Endothelial cell of umbilical vein (primary cell): ENCODE results near the gene TAF15. TPM values are rescaled to one million over a fixed set of nuclear protein-coding genes. Genes with fewer than 3 reads are reported as not detected.

Experiments
- BruUV-seq: library from RNA; stranded (reverse); fragments of 400-500 nt; replicated peaks from 2 replicates; lab custom pipeline; 2021; lab: Mats Ljungman, UMichigan
- CTCF ChIA-PET: fragments of 300-600, 350-600 bp; sonication (Branson Sonifier 250); formaldehyde crosslinking; loops from one replicate; lab custom pipeline; 2021; ENCODE audit warnings: antibody characterized with exemption, inconsistent platforms; lab: Charles Lee
- POLR2A ChIA-PET: fragments of 300-600, 350-600 bp; sonication (Branson Sonifier 250); formaldehyde crosslinking; loops from one replicate; lab custom pipeline; 2021; ENCODE audit warnings: antibody characterized with exemption, inconsistent platforms; lab: Charles Lee
- DNase-seq: peaks from one replicate; pipeline ENCODE4 v3.0.0-alpha.2; 2011; ENCODE audit warnings: low read depth, low spot score
- FAIRE-seq: peaks from 2 replicates; lab custom pipeline; 2011; peaks lifted over from hg19 to GRCh38; lab: Jason Lieb, UNC
- H2AFZ ChIP-seq: 2 replicates; pipeline ENCODE4 v1.6.0; 2012; ENCODE audit warnings: low read depth, low read length, control low read depth, inconsistent platforms
- H3K27ac ChIP-seq: 2 replicates; pipeline ENCODE4 v1.5.1; 2011; ENCODE audit warnings: low read depth, mild to moderate bottlenecking, control low read depth, low read length, moderate library complexity; ENCODE audit not compliant: insufficient read depth
- H3K27me3 ChIP-seq, 2 experiments: 2 replicates each; pipeline versions ENCODE4 v1.6.0 to v1.6.1; 2011; ENCODE audit warnings: low read length in 2 of 2, mixed read lengths in 1 of 2; ENCODE audit not compliant: control insufficient read depth in 2 of 2, insufficient read depth in 2 of 2
- H3K36me3 ChIP-seq, 2 experiments: 2 replicates in 1 of 2; 3 replicates in 1 of 2; pipeline ENCODE4 v1.5.1; 2011; ENCODE audit warnings: low read length in 2 of 2, mild to moderate bottlenecking in 1 of 2, moderate library complexity in 1 of 2; ENCODE audit not compliant: control insufficient read depth in 2 of 2, insufficient read depth in 2 of 2; ENCODE audit errors: extremely low read depth in 1 of 2
- H3K4me1 ChIP-seq: 3 replicates; pipeline ENCODE4 v1.5.1; 2011; ENCODE audit warnings: mild to moderate bottlenecking, low read length; ENCODE audit not compliant: control insufficient read depth, insufficient read depth; ENCODE audit errors: extremely low read depth
- H3K4me2 ChIP-seq: 2 replicates; pipeline ENCODE4 v1.6.1; 2011; ENCODE audit warnings: low read length, control low read depth, mixed read lengths; ENCODE audit not compliant: insufficient read depth
- H3K4me3 ChIP-seq, 3 experiments: fragments of 200-600 bp in 1 of 3; sonication (generic), shearing (Covaris generic) in 1 of 3; replicated peaks in 1 of 3; 2 replicates each; pipeline ENCODE4 v1.5.1; 2011 to 2016; ENCODE audit warnings: control low read depth in 3 of 3, low read length in 3 of 3, mild to moderate bottlenecking in 2 of 3, inconsistent platforms in 1 of 3, low read depth in 1 of 3, moderate library complexity in 1 of 3; ENCODE audit not compliant: insufficient read depth in 1 of 3
- H3K79me2 ChIP-seq: 2 replicates; pipeline ENCODE4 v1.6.0; 2012; ENCODE audit warnings: low read length, inconsistent platforms; ENCODE audit not compliant: control insufficient read depth, insufficient read depth
- H3K9ac ChIP-seq: replicated peaks from 2 replicates; pipeline ENCODE3; 2011; ENCODE audit warnings: low read length, control low read depth; ENCODE audit not compliant: insufficient read depth; ENCODE audit errors: extremely low read depth
- H3K9me1 ChIP-seq: replicated peaks from 3 replicates; pipeline ENCODE4 v1.6.0; 2011; ENCODE audit warnings: mild to moderate bottlenecking, low read length; ENCODE audit not compliant: control insufficient read depth, insufficient read depth; ENCODE audit errors: extremely low read depth
- H3K9me3 ChIP-seq: replicated peaks from 2 replicates; pipeline ENCODE4 v1.5.1; 2012; ENCODE audit warnings: low read length, inconsistent platforms; ENCODE audit not compliant: control insufficient read depth, insufficient read depth
- H4K20me1 ChIP-seq: replicated peaks from 2 replicates; pipeline ENCODE3; 2011; ENCODE audit warnings: mild to moderate bottlenecking, low read length; ENCODE audit not compliant: control insufficient read depth, insufficient read depth; ENCODE audit errors: extremely low read depth
- FOS ChIP-seq: IDR thresholded peaks from 2 replicates; pipeline ENCODE4 v1.6.1; 2011; ENCODE audit warnings: mild to moderate bottlenecking, low read length, moderate library complexity, borderline replicate concordance; ENCODE audit not compliant: insufficient read depth
- GATA2 ChIP-seq: IDR thresholded peaks from 2 replicates; pipeline ENCODE4 v1.7.0; 2011; ENCODE audit warnings: low read depth, mild to moderate bottlenecking, moderate library complexity, mixed read lengths, low read length; ENCODE audit not compliant: insufficient read length, insufficient read depth
- JUN ChIP-seq: IDR thresholded peaks from 2 replicates; pipeline ENCODE4 v1.6.1; 2011; ENCODE audit warnings: borderline replicate concordance, low read depth; ENCODE audit not compliant: insufficient read length, insufficient read depth
- MYC ChIP-seq: IDR thresholded peaks from one replicate; pipeline ENCODE4 v1.6.1; 2011; ENCODE audit warnings: mild to moderate bottlenecking, low read depth, low read length
- POLR2A ChIP-seq: IDR thresholded peaks from 2 replicates; pipeline ENCODE4 v1.6.1; 2012; ENCODE audit warnings: low read depth, mild to moderate bottlenecking, control low read depth, low read length
- dilution Hi-C: fragments of 300-500 bp; cut with MboI; formaldehyde crosslinking; loops from one replicate; pipeline ENCODE4 v1.15.0; 2019; ENCODE audit warnings: low sequenced_read_pairs; ENCODE audit not compliant: extremely low pct_ligation_motif_present
- intact Hi-C: fragments of 100-400 bp; cut with micrococcal nuclease; formaldehyde crosslinking; loops from one replicate; pipeline ENCODE4 v1.10.0; 2022
- polyA plus RNA-seq, 4 experiments: library from polyadenylated mRNA; depleted of rRNA in 3 of 4; stranded (reverse) in 3 of 4; unstranded in 1 of 4; fragments of >200 nt; gene quantifications; 2 replicates each; pipeline versions ENCODE4 v1.2.1 to v1.2.3, GENCODE V29; 2011 to 2012; ENCODE audit warnings: missing spikeins in 1 of 4
- total RNA-seq: library from RNA; stranded (reverse); gene quantifications from 2 replicates; pipeline ENCODE4 v1.2.3, GENCODE V29; 2021
- TF ChIP-seq, protein P1 (sequence below): IDR thresholded peaks from 2 replicates; pipeline ENCODE4 v1.6.1; 2011; ENCODE audit not compliant: insufficient read depth, insufficient read length
- TF ChIP-seq, protein P2 (sequence below), 2 donors: IDR thresholded peaks; 1 replicate in 1 of 2; 2 replicates in 1 of 2; pipeline ENCODE4 v1.5.1; 2011; ENCODE audit warnings: low read length in 2 of 2, mild to moderate bottlenecking in 2 of 2, moderate library complexity in 2 of 2, control low read depth in 1 of 2, inconsistent platforms in 1 of 2, low read depth in 1 of 2; ENCODE audit not compliant: insufficient read depth in 1 of 2; ENCODE audit errors: extremely low read depth in 1 of 2

TAF15 gene
- total and polyA plus RNA-seq, 2 donors (not counting 3 experiments of a cell fraction or from before 2014, with no cell fraction given): 59.4 to 247 TPM

DNA sequence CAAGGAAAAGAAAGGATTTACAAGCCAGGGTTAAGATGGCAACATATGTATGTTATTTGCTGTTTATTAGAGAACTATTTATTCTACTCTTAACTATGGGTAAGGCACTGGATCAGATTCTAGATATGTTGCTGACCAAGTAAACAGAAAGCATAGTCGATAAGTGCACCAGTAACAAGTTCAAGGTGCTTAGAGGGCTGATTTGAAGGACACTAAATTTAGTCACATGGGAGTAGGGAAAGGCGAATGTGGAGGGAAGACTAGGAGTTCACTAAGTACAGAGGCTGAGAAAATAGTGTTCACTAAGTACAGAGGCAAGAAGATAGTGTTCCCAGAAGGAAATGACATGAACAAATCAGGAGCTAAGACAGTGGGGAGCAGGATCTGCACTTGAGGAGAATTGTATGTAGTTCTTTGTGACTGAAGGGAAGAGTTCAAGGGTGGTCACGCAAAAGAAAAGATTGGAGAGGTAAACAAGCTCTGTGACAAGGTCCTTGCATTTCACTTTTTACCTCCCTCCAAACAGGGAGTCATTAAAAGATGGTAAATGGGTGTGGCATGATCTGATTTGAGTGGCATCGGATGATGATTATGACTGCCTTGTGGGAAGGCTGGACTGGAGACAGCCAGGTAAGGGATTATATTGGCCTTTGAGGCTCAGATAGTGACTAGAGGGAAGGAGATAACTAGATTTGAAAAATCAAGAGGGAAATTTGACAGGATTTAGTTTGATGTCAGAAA, 38.5 kb downstream of the TAF15 start:
- intact Hi-C loops (loop anchor here (10.0 kb wide), 2 partner anchors 97 to 227 kb away; partner anchors contain the start of gene LYZL6), dilution Hi-C loops (no loop called here)
- Histone ChIP-seq H3K4me3 (no peak overlapping the region), H3K9me1 (no peaks in the 10 kb centered on the region), H4K20me1 (no peaks in the 10 kb centered on the region), H3K9me3 (no peaks in the 10 kb centered on the region), H3K4me2 (no peak overlapping the region), H3K36me3 (peaks cover 31 to 36% of the 10 kb centered on the region in 2 experiments), H3K27ac (no peak overlapping the region), H3K4me1 (no peaks in the 10 kb centered on the region), H3K79me2 (peaks cover 5% of the 10 kb centered on the region), H3K27me3 (no peaks in the 10 kb centered on the region), H3K9ac (no peak overlapping the region), H2AFZ (no peak overlapping the region)
- no peak for TF ChIP-seq MYC
- peak; percentile 9 for TF ChIP-seq POLR2A
- CTCF ChIA-PET: interaction anchor here (0.6 to 4.1 kb wide), 18 partner anchors 9 to 635 kb away, joined by 3 to 31 read pairs (median 4); no protein-coding TSS in a partner anchor
- FAIRE-seq: no peak
- POLR2A ChIA-PET: no interaction called here
- no peak for DNase-seq
- no TSS peak for BruUV-seq

DNA sequence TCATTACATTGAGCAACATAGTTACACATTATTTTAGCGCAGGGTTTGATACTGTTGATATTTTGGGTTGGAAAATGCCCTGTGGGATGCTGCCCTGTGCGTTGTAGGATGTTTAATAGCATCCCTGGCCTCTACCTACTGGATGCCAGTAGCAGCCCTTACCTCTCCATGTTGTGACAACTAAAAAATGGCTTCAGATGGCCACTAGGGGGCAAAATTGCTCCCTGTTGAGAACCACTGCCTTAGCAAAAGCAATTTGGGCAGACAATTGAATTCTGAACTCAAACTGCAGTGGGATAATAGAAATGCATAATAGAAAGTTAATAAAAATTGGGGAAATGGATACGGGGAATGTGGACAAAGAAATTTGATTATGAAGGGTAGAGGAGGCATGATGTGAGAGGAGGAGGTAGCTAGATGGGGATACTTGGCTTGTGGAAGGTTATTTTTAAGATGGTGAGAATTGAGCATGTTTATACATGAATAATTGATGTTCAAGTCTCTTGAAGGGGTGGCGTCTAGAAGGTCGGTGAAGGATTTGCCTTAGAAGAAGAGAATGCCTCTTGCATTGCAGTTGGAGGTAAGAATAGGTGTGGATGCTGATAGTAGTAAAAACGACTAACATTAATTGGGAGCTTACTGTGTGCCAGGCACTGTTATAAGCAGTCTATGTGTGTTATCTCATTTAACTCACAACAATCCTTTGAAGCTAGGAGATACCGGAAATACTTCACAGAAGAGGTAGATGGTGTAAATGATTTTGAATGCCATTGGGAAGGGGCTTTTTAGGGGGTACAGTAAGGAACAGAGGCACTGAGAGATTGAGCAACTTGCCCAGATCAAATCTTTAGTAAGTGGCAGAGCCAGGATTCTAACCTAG, 40.4 kb downstream of the TAF15 start:
- no peak overlapping the region for H3K4me2 ChIP-seq
- no peaks in the 10 kb centered on the region for H3K4me1 ChIP-seq
- H3K79me2 ChIP-seq: no peaks in the 10 kb centered on the region
- DNase-seq: peak; percentile 65
- H3K27me3 ChIP-seq: no peaks in the 10 kb centered on the region
- H3K4me3 ChIP-seq: no peak overlapping the region
- TF ChIP-seq, protein P1, sequence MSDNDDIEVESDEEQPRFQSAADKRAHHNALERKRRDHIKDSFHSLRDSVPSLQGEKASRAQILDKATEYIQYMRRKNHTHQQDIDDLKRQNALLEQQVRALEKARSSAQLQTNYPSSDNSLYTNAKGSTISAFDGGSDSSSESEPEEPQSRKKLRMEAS: no peak
- TF ChIP-seq JUN (no peak), GATA2 (no peak), MYC (no peak), FOS (no peak), POLR2A (no peak)
- TF ChIP-seq, protein P2, sequence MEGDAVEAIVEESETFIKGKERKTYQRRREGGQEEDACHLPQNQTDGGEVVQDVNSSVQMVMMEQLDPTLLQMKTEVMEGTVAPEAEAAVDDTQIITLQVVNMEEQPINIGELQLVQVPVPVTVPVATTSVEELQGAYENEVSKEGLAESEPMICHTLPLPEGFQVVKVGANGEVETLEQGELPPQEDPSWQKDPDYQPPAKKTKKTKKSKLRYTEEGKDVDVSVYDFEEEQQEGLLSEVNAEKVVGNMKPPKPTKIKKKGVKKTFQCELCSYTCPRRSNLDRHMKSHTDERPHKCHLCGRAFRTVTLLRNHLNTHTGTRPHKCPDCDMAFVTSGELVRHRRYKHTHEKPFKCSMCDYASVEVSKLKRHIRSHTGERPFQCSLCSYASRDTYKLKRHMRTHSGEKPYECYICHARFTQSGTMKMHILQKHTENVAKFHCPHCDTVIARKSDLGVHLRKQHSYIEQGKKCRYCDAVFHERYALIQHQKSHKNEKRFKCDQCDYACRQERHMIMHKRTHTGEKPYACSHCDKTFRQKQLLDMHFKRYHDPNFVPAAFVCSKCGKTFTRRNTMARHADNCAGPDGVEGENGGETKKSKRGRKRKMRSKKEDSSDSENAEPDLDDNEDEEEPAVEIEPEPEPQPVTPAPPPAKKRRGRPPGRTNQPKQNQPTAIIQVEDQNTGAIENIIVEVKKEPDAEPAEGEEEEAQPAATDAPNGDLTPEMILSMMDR (IDR thresholded peaks at IDR 0.05; ENCODE audit: extremely low read depth in 1 of 2, insufficient read depth in 1 of 2, low read depth in 1 of 2, low read length in 2 of 2): peak; percentile 68 to 75
- POLR2A ChIA-PET: no interaction called here
- H3K9me1 ChIP-seq: no peaks in the 10 kb centered on the region
- no peak for FAIRE-seq
- no peaks in the 10 kb centered on the region for H4K20me1 ChIP-seq
- no peak overlapping the region for H3K27ac ChIP-seq
- BruUV-seq: no TSS peak
- no peaks in the 10 kb centered on the region for H3K9me3 ChIP-seq
- H2AFZ ChIP-seq: no peak overlapping the region
- CTCF ChIA-PET: interaction anchor here (0.7 to 4.1 kb wide), 19 partner anchors 8 to 634 kb away, joined by 3 to 31 read pairs (median 5); partner anchors contain the start of gene TAF15
- intact Hi-C loops (loop anchor here (1.0 to 10.0 kb wide), 5 partner anchors 95 to 300 kb away; partner anchors contain the start of gene LYZL6), dilution Hi-C loops (no loop called here)
- H3K9ac ChIP-seq: no peak overlapping the region
- H3K36me3 ChIP-seq: peaks cover 20 to 22% of the 10 kb centered on the region in 2 experiments
